LNCAP (cell line): Measurements from ENCODE around the gene TTLL11.

Experiments used
- TF ChIP-seq, protein P1 (sequence below): fragments of 450-650 bp; IDR thresholded peaks from 2 replicates; pipeline ENCODE4 v1.5.1; 2017; ENCODE audit warnings: mild to moderate bottlenecking

Gene TTLL11

DNA sequence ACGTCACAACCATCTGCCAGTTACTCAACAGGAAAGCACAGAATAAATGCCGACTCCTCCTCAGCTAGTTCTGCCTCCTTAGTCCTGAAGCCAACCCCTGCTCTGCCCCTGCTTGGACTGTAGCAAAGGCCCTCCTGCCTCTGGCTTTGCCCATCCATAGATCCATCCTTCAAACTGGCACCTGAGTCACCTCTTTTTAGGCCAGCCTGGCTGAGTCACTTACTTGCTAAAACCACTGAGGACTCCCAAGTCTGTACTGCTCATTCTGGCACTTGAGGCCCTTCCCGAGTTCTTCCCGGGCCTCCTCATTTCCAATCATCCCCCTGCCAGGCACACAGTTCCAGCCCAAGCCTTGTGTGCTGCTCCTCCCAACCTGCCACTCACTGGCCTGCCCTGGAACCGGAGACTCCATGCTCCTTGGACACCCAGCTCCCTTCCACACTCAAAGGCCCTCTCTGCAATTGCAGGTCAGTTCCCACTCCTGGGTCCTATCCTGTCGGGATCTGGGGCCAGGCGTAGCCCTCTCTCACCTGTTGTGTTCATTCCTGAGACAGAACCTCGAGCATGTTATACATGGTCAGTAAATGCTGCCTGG, 221.6 kb downstream of the TTLL11 start:
- TF ChIP-seq, protein P1, sequence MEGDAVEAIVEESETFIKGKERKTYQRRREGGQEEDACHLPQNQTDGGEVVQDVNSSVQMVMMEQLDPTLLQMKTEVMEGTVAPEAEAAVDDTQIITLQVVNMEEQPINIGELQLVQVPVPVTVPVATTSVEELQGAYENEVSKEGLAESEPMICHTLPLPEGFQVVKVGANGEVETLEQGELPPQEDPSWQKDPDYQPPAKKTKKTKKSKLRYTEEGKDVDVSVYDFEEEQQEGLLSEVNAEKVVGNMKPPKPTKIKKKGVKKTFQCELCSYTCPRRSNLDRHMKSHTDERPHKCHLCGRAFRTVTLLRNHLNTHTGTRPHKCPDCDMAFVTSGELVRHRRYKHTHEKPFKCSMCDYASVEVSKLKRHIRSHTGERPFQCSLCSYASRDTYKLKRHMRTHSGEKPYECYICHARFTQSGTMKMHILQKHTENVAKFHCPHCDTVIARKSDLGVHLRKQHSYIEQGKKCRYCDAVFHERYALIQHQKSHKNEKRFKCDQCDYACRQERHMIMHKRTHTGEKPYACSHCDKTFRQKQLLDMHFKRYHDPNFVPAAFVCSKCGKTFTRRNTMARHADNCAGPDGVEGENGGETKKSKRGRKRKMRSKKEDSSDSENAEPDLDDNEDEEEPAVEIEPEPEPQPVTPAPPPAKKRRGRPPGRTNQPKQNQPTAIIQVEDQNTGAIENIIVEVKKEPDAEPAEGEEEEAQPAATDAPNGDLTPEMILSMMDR, result no peak

DNA sequence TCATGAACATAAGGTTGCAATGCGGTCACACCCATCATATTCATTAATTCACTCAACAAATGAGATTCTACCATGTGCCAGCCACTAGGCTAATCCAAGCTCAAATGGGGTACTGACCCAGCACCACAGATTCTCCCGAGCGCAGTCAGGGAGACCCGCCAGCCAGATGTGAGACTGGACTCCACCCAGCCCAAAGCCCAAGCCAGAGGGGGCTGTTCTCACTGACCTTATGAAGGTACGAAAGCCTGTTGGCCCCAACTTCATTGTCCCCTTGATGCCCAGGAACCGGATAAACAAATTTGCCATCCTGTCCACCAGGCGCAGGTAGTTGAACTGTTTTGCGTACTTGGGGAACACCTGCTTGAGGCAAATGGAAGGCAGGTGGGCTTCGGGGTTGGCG, 222.8 kb downstream of the TTLL11 start:
- TF ChIP-seq, protein P1, result no peak

DNA sequence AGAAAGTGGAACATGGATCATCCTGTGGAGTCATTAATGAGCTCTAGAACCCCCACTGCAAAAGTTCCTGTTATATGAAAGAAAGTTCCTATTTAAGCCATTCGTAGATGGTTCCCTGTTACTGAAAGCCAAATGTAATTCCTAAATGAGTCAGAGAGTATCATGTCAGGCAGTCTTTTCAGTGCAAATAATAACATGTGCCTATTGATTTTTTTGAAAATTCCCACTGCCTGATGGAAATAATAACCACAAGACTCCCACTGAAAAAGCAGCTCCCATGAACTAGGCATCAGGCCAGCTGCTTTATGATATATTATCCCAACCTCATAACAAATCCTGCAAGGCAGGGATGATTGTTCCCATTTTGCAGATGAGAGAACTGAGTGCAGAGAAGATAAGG, 224.5 kb downstream of the TTLL11 start:
- TF ChIP-seq, protein P1, result no peak

DNA sequence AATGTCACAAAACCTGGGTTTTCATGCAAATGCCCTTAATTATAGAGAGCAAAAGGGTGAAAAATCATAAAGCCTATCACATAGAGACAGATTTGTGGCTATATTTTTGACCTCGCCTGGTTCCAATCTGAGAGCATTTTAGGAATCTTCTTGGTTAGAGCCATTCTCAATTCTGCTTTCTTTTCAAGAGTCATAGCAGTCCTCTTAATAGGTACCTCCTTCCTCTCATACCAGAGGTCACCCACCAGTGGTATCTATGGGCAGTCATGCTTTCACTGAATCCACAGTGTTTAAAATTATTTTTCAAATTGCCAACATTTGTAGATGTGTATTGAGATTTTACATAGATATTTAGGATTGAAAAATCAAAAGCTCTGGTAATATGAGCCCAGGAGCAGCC, 226.2 kb downstream of the TTLL11 start:
- TF ChIP-seq, protein P1, result no peak

DNA sequence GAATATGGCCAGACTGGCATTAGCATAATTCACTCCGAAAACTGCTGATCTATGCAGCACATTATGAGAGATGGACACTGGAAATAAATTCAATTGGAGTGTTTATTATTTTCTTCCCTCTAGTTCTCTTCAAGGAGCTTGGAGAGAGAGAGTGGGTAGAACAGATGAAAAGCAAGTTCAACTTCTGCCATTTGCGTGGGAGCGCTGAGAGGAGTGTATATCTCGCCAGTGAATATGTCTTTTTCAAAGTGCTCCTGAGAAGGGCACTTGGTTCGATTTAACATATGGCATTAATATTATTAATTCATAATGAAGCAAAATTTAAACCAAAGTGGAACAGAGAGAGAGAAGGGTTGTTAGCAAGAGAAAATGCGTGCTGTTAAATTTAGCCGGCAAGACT, 227.2 kb downstream of the TTLL11 start:
- TF ChIP-seq, protein P1, result no peak

DNA sequence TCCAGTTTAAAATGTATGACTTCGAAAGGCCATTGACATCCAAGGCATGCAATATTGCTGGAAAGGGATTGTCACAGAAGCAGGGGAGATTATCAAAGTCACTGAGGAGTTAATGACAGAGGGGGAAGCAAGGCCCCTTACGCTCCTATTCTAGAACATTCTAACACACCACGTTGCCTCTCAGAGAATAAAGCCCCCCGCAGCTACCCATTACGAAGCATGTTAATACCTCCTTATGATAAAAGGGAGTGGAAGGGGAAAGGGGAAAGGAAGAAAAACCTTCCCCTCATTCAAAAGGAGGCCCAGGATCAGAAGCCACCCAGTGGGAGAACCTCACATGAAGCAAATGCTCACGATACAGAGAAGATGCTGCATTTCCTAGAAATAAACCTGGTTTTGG, 228.0 kb downstream of the TTLL11 start:
- TF ChIP-seq, protein P1, result no peak

DNA sequence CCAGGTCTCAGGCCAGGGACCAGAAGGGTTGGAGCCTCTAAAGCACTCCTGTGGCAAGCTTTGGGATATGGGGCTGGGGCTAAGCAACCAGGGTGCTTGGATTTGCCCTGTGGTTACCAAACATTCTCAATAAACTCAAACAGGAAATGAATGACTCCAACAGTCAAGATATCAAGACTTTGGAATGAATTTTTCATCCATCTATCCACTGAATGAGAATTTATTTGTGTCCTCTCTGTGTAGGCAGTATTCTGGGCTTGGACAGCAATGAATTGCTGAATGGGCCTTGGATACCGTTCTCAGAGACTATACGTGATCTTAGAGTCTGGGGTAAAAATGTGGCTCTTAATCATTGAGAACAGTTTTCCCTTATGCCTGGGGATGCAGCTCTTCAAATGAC, 229.2 kb downstream of the TTLL11 start:
- TF ChIP-seq, protein P1, result no peak
